ENCODE results near the gene SPOCD1. TPM values are rescaled to one million over a fixed set of nuclear protein-coding genes. Genes with fewer than 3 reads are reported as not detected.

Gene SPOCD1
- total and polyA plus RNA-seq, 2 of the 4 experiments (the other 2 are of a cell fraction): 59.7 to 132 TPM

- no peak overlapping the region for H4K5ac ChIP-seq (ENCODE audit: low read depth, low read length)
- no peak overlapping the region for H3K14ac ChIP-seq (replicated peaks; ENCODE audit: low read depth, low read length)
- H3K4ac ChIP-seq (ENCODE audit: low read depth, low read length): no peak overlapping the region
- no peak overlapping the region for H3K27ac ChIP-seq (ENCODE audit: insufficient read depth, low read length)
- ATAC-seq (ENCODE audit: low read depth): no peak
- H3K18ac ChIP-seq (ENCODE audit: low read depth, low read length): no peak overlapping the region
- 38% methylated on average over 8 of the region's 15 CpGs; no CpG with 5 or more reads in 1 of the 2 experiments for WGBS, 2 experiments (ENCODE audit: extremely low coverage in 2 of 2, insufficient read length in 1 of 2)
- no peak for TF ChIP-seq CEBPB (IDR thresholded peaks at IDR 0.05; ENCODE audit: low read depth, low read length)
- no peak for TF ChIP-seq RFX5 (IDR thresholded peaks at IDR 0.05; ENCODE audit: low read depth, low read length)
- TF ChIP-seq RAD21 (IDR thresholded peaks at IDR 0.05; ENCODE audit: low read length): no peak
- TF ChIP-seq MAFK (IDR thresholded peaks at IDR 0.05; ENCODE audit: low read depth, low read length): no peak
- no peak for TF ChIP-seq MXI1 (IDR thresholded peaks at IDR 0.05; ENCODE audit: borderline replicate concordance, low read depth, low read length)
- no peak for TF ChIP-seq SMC3 (IDR thresholded peaks at IDR 0.05; ENCODE audit: low read depth, low read length)
- TF ChIP-seq CHD1 (IDR thresholded peaks at IDR 0.05; ENCODE audit: low read depth, low read length): no peak
- TF ChIP-seq, protein P1, sequence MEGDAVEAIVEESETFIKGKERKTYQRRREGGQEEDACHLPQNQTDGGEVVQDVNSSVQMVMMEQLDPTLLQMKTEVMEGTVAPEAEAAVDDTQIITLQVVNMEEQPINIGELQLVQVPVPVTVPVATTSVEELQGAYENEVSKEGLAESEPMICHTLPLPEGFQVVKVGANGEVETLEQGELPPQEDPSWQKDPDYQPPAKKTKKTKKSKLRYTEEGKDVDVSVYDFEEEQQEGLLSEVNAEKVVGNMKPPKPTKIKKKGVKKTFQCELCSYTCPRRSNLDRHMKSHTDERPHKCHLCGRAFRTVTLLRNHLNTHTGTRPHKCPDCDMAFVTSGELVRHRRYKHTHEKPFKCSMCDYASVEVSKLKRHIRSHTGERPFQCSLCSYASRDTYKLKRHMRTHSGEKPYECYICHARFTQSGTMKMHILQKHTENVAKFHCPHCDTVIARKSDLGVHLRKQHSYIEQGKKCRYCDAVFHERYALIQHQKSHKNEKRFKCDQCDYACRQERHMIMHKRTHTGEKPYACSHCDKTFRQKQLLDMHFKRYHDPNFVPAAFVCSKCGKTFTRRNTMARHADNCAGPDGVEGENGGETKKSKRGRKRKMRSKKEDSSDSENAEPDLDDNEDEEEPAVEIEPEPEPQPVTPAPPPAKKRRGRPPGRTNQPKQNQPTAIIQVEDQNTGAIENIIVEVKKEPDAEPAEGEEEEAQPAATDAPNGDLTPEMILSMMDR (conservative IDR thresholded peaks at IDR 0.05; ENCODE audit: low read depth, low read length): no peak
- no peak for TF ChIP-seq FOS (IDR thresholded peaks at IDR 0.05; ENCODE audit: low read depth, low read length)
- no peak overlapping the region for H3K9ac ChIP-seq (ENCODE audit: low read depth, low read length)
- H3K4me3 ChIP-seq (ENCODE audit: insufficient read depth, low read depth, low read length): no peak overlapping the region
- no peaks in the 10 kb centered on the region for H3K9me3 ChIP-seq (ENCODE audit: control insufficient read depth, insufficient read depth, low read length)
- BruUV-seq (replicated peaks): no TSS peak
- H2AK9ac ChIP-seq (replicated peaks; ENCODE audit: low read depth, low read length, poor library complexity): peak overlapping the region; percentile 87
- H2BK20ac ChIP-seq (ENCODE audit: low read depth, low read length): no peak overlapping the region
- no peak overlapping the region for H3K23ac ChIP-seq (ENCODE audit: low read depth, low read length)
- H4K20me1 ChIP-seq (ENCODE audit: insufficient read depth, low read length): peaks cover 29% of the 10 kb centered on the region
- H2BK15ac ChIP-seq (ENCODE audit: low read depth, low read length): no peak overlapping the region
- no peak overlapping the region for H2AK5ac ChIP-seq (ENCODE audit: low read depth, low read length)
- no peaks in the 10 kb centered on the region for H3K36me3 ChIP-seq (ENCODE audit: control insufficient read depth, insufficient read depth, low read length)
- peaks cover 21% of the 10 kb centered on the region for H3K4me1 ChIP-seq (ENCODE audit: control insufficient read depth, insufficient read depth, low read length)
- H3K27me3 ChIP-seq (ENCODE audit: control insufficient read depth, insufficient read depth, low read length): no peaks in the 10 kb centered on the region
- in situ Hi-C loops (cut with MboI; ENCODE audit: low sequenced_read_pairs): loop anchor here (10.0 kb wide), 1 partner anchor 81 kb away; no protein-coding TSS in a partner anchor
- H2BK120ac ChIP-seq (ENCODE audit: low read depth, low read length): no peak overlapping the region
- H4K91ac ChIP-seq (ENCODE audit: insufficient read depth, low read depth, low read length): no peak overlapping the region
- ChIA-PET POLR2A (ENCODE audit: unreplicated experiment) (interaction anchor here (0.8 kb wide), 1 partner anchor 42 kb away, joined by 3 read pairs; the partner anchor contains the start of gene COL16A1), CTCF (interaction anchor here (0.8 to 1.7 kb wide), 11 partner anchors 9 to 316 kb away, joined by 3 to 9 read pairs (median 4); partner anchors contain the start of genes COL16A1 and PEF1)
- H2BK5ac ChIP-seq (ENCODE audit: low read depth, low read length, poor library complexity, severe bottlenecking): no peak overlapping the region
- H3K9me1 ChIP-seq (ENCODE audit: insufficient read depth, low read length): peaks cover 5% of the 10 kb centered on the region; the same call in 1 of the 2 replicates
- H3K79me1 ChIP-seq (ENCODE audit: low read depth in 1 of 2, low read length in 2 of 2): peaks cover 0 to 3% of the 10 kb centered on the region in 2 experiments; a peak in 1 of 4 replicates
- H2AFZ ChIP-seq (replicated peaks; ENCODE audit: low read length, poor library complexity): peak overlapping the region; percentile 47
- DNase-seq: no peak
- H4K8ac ChIP-seq (ENCODE audit: low read depth in 2 of 2, low read length in 2 of 2): no peak overlapping the region
- intact Hi-C loops (cut with micrococcal nuclease): loop anchor here (1.0 to 5.0 kb wide), 3 partner anchors 44 to 184 kb away; partner anchors contain the start of gene COL16A1
- no peak overlapping the region for H3K56ac ChIP-seq (ENCODE audit: extremely low read depth, insufficient read depth, low read length)
- H3K4me2 ChIP-seq (ENCODE audit: low read depth, low read length): no peak overlapping the region
- dilution Hi-C loops (cut with HindIII; ENCODE audit: low sequenced_read_pairs, unreplicated experiment): no loop called here
Observed at GRCh38 chr1:31745946-31746670, 69.7 kb downstream of the SPOCD1 start.
